Fibroblast of pulmonary artery (primary cell): ENCODE data around the gene ZNF710.

ENCODE experiments used
- DNase-seq: peaks from one replicate; pipeline ENCODE4 v3.0.0-alpha.2; 2010; ENCODE audit warnings: low read depth
- H3K4me3 ChIP-seq: replicated peaks from 2 replicates; pipeline ENCODE4 v1.5.1; 2011; ENCODE audit warnings: low read depth, mild to moderate bottlenecking, control low read depth, low read length, moderate library complexity
- CTCF ChIP-seq: IDR thresholded peaks from 2 replicates; pipeline ENCODE4 v1.5.1; 2011; ENCODE audit warnings: mild to moderate bottlenecking, control low read depth, low read length, inconsistent platforms; ENCODE audit errors: missing control alignments

Gene ZNF710

GRCh38 chr15:90091156-90091931, 90.2 kb downstream of the ZNF710 start:
- no peak for DNase-seq
- TF ChIP-seq CTCF: no peak
- no peak overlapping the region for H3K4me3 ChIP-seq

- DNase-seq: no peak
- no peak overlapping the region for H3K4me3 ChIP-seq
- no peak for TF ChIP-seq CTCF
These were observed 94.4 kb downstream of the ZNF710 start for GRCh38 chr15:90095521-90095959.

GRCh38 chr15:90097475-90097874, 96.4 kb downstream of the ZNF710 start:
- TF ChIP-seq CTCF: no peak
- DNase-seq: no peak
- no peak overlapping the region for H3K4me3 ChIP-seq

- H3K4me3 ChIP-seq: no peak overlapping the region
- no peak for DNase-seq
- TF ChIP-seq CTCF: no peak
These were observed 98.1 kb downstream of the ZNF710 start for GRCh38 chr15:90099072-90099867.

- DNase-seq: peak; percentile 58
- H3K4me3 ChIP-seq: no peak overlapping the region
- no peak for TF ChIP-seq CTCF
These were observed 99.0 kb downstream of the ZNF710 start for GRCh38 chr15:90099868-90100831.

GRCh38 chr15:90101130-90101968, 100.2 kb downstream of the ZNF710 start:
- no peak for DNase-seq
- H3K4me3 ChIP-seq: peak overlapping the region; percentile 59
- no peak for TF ChIP-seq CTCF
